Large intestine (tissue), 3 donors: ENCODE measurements around the gene PDP2. TPM values are rescaled to one million over a fixed set of nuclear protein-coding genes. Genes with fewer than 3 reads are reported as not detected.

Experiments used
- DNase-seq, 2 donors: peaks; one replicate each; pipeline versions ENCODE4 v3.0.0 to v3.0.0-alpha.2; 2013
- H3K27ac ChIP-seq: one replicate; pipeline ENCODE4 v1.5.1; 2013; ENCODE audit warnings: low read length
- H3K27me3 ChIP-seq: 2 replicates; pipeline ENCODE4 v1.6.1; 2013; ENCODE audit warnings: low read length; ENCODE audit not compliant: control insufficient read depth, insufficient read depth
- H3K36me3 ChIP-seq: 2 replicates; pipeline ENCODE4 v1.6.1; 2013; ENCODE audit warnings: low read length; ENCODE audit not compliant: control insufficient read depth, insufficient read depth
- H3K4me1 ChIP-seq: one replicate; pipeline ENCODE4 v1.6.1; 2013; ENCODE audit warnings: low read length; ENCODE audit not compliant: control insufficient read depth, insufficient read depth
- H3K4me3 ChIP-seq: one replicate; pipeline ENCODE4 v1.5.1; 2013; ENCODE audit warnings: low read length
- H3K9me3 ChIP-seq: one replicate; pipeline ENCODE4 v1.6.1; 2013; ENCODE audit warnings: mild to moderate bottlenecking, low read depth, low read length, moderate library complexity; ENCODE audit not compliant: control insufficient read depth
- WGBS: methylation state at CpG from one replicate; pipeline ENCODE4 v1.1.5; 2013; ENCODE audit warnings: low lambda C conversion rate; ENCODE audit not compliant: insufficient coverage; 5-methylcytosine and 5-hydroxymethylcytosine counted together
- polyA plus RNA-seq: library from polyadenylated mRNA; unstranded; fragments of 120-200 nt; gene quantifications from one replicate; pipeline ENCODE4 v1.2.1, GENCODE V29; 2013

PDP2 gene
- polyA plus RNA-seq, 1 donor = 9.6 TPM

DNA sequence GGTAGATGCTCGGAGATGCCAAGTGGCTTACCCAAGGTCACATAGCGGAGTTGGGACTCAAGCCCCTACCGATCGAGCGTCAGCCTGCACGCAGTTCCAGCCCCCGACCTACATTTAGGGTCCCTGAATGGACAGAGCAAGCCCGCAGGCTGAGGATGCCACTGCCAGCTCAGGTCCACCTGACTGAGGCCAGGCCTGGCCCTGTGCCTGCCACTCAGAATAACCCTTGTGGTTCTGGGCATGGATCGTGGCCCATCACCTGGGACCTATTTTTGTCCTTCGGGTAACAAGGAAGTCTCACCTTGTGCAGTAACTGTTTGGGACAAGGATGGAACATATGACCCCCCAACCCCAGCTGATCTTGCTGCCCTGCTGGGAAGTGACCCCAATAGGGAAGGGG, 21.3 kb downstream of the PDP2 start:
- Histone ChIP-seq H3K36me3 (no peaks in the 10 kb centered on the region), H3K27ac (no peak overlapping the region), H3K27me3 (no peaks in the 10 kb centered on the region), H3K4me1 (peaks cover 69% of the 10 kb centered on the region), H3K4me3 (no peak overlapping the region), H3K9me3 (no peaks in the 10 kb centered on the region)
- WGBS = no CpG with 5 or more reads among the region's 10 CpGs
- DNase-seq = no peak

DNA sequence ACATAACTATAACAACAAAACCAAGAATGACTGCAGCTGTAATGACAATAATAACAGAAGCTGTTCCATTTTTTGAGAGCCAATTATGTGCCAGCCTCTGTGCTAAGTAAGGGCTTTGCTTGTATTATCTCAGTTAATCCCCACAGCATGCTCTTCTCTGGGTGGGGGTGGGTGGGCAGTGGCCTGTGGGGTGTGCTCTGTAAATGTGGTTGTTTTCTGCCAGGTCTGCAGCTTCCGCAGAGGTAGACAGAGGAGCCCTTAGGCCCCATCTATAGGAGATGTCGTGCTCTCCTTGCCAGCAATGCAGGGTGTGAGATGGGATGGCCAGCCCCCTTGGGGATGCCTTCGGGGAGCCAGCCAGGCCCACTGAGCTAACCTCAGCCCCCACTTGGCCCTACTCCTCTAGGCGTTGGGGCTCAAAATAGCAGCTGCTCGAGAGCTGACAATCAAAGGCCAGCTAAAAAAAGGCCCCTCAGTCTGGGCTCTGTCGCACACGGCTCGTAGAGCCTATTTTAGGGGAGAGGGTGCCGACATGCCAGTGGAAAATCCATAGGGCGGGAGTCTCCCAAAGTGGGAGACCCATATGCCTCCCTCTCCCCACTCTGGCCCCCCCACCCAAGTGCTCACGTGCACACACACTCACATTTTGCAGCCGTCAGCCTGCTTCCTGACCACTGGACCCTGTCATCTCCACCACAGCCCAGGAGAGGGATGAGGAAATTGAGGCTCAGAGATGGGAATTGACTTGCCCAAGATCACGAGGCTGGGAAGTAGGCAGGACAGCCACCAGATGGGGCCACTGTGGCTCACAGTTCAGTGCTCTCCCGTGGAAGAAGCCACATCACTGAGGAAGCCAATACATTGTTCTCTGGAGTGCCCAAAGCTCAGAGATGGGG, 22.6 kb downstream of the PDP2 start:
- no peaks in the 10 kb centered on the region for H3K9me3 ChIP-seq
- H3K4me3 ChIP-seq = no peak overlapping the region
- peaks cover 71% of the 10 kb centered on the region for H3K4me1 ChIP-seq
- no peaks in the 10 kb centered on the region for H3K36me3 ChIP-seq
- WGBS = no CpG with 5 or more reads among the region's 14 CpGs
- no peak overlapping the region for H3K27ac ChIP-seq
- DNase-seq = no peak
- H3K27me3 ChIP-seq = no peaks in the 10 kb centered on the region

DNA sequence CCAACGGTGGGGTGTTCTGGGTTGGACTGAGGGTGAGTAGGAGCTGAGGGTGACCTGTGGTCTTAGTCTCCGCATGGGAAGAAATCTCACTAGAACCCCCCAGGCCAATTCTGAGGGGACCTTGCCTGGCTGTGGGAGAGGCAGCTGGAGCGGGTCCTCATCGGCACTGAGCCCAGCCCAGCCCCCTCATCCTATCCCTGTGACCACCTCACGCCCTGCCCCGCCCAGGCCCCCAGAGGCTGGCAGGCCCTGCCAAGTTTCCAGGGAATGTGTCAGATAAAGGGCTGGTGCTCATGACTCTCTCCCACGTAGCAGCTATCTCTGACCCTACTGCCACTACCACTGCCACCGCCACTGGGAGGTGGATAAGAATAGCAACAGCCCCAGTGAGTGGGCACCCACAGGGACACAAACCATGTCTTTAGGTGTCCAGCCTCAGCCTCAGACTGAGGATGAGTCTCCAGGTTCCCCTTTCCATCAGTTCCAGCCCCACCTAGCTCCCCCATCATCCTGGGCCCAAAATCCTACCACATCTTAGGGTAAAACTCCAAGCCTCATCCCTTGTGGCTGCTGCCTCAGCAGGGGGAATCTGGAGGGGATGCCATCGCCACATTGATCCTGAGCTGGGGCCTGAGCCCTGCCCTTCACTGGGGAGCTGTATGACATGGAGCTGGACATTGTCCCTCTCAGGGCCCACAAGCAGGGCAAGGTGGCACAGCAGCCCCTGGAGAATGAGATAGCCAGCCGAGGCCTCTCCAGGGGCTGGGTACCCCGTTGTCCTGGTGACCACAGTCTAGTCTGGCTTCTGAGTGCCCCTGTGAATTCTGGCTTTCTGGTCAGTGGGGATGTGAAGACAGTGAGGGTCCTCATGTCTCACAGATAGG, 23.5 kb downstream of the PDP2 start:
- Histone ChIP-seq H3K36me3 (no peaks in the 10 kb centered on the region), H3K4me1 (peaks cover 69% of the 10 kb centered on the region), H3K9me3 (no peaks in the 10 kb centered on the region), H3K27ac (peak overlapping the region; percentile 33), H3K27me3 (no peaks in the 10 kb centered on the region), H3K4me3 (no peak overlapping the region)
- peak in 1 of 2 donors; percentile 46 for DNase-seq
- WGBS = no CpG with 5 or more reads among the region's 11 CpGs

DNA sequence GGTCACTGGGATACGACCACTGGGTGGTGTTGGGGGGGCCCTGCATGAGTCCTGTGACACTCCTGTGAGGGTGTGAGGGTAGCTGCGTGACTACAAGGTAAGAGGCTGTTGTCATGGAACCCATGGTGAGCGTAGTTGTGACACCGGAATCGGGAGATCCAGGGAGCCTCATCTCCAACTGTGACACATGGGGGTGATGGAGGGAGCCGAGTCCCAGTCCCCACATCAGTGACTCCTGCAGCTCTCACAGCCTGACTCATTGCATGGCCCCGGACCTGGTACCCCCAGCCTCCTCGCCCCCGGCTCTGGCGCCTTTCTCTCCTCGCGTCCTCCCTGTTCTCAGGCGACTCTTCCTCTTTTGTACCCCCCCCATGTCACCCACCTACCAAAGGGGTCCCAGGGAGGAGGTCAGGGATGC, 24.1 kb downstream of the PDP2 start:
- H3K9me3 ChIP-seq = no peaks in the 10 kb centered on the region
- peak overlapping the region; percentile 33 for H3K27ac ChIP-seq
- no peaks in the 10 kb centered on the region for H3K27me3 ChIP-seq
- no peaks in the 10 kb centered on the region for H3K36me3 ChIP-seq
- WGBS = no CpG with 5 or more reads among the region's 13 CpGs
- peaks cover 65% of the 10 kb centered on the region for H3K4me1 ChIP-seq
- no peak overlapping the region for H3K4me3 ChIP-seq
- no peak for DNase-seq

DNA sequence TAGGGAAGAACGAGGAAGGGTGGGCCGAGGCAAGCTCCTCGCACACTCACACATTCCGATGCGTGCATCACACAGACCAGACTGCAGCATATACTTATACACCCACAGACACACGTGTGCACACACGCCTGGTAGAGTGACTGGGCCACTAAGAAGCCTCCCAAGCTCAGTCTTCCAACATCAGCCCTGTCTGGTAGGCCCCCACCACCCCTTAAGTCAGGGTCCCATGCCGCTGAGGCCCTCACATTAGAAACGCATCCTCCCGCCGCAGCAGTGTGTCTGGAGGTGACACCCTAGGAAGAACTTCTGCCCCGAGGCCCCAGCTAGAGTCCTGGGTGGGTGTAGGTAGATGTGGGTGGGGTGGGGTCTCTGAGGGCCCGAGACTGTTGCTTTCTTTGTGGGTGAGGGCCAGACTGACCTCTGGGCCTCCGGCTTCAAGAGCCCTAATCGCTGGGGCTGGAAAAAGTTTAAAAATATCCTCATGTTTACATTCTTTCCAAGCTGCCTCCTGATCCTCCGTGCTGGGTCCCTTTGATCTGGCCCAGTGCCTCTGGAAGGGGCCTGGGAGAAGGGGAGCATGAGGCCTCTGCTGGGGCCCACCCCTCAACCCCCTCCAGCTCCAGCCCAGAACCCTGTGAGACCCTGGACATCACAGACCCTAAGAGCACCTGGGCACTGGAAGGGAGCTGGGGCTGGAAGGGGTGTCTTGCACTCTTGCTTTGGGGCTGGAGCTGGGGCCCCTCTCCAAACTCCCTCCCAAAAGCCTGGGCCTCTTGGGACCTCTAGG, 24.7 kb downstream of the PDP2 start:
- no CpG with 5 or more reads among the region's 16 CpGs for WGBS
- H3K9me3 ChIP-seq = no peaks in the 10 kb centered on the region
- H3K36me3 ChIP-seq = no peaks in the 10 kb centered on the region
- DNase-seq = peak in 1 of 2 donors; percentile 59
- H3K27ac ChIP-seq = peak overlapping the region; percentile 45
- H3K4me3 ChIP-seq = no peak overlapping the region
- no peaks in the 10 kb centered on the region for H3K27me3 ChIP-seq
- H3K4me1 ChIP-seq = peaks cover 59% of the 10 kb centered on the region

DNA sequence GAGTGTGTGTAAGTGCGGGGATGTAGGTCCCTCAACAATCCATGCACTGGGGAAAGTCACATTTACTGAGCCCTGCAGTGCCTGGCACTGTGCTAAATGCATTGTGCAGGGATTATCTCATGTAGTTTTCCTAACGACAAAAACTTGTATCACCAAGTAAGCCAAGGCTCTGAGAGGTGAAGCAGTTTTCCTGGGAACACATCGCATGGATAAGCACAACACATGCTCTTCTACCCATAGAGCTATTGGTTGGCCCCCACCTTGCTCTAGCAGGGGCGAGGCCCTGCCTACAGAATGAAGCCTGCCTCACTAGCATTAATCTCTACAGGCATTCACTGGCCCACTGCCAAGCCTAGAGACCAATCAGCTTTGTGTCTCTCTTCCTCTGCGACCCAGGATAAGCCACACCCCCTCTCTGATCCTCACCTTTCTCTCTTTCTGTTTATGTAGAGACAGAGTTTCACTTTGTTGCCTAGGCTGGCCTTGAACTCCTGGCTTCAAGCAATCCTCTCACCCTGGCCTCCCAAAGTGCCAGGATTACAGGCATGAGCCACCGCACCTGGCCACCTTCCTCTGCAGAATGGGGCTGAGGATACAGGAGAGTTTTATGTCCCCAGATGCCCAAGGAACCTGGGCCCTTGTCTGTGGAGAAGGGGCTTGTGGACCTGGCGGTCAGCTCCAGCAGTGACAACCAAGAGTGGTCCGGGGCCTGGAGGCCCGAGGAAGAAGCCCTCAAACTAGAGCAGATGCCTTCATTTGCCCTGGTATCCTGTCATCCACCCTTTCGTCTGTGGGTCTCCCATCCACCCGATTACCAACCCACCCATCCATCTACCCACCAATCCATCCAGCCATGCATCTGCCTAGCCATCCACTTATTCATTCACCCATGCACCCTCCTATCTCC, 25.6 kb downstream of the PDP2 start:
- 100% methylated on average over 1 of the region's 11 CpGs for WGBS
- no peaks in the 10 kb centered on the region for H3K9me3 ChIP-seq
- no peaks in the 10 kb centered on the region for H3K36me3 ChIP-seq
- H3K27ac ChIP-seq = peak overlapping the region; percentile 45
- no peaks in the 10 kb centered on the region for H3K27me3 ChIP-seq
- H3K4me3 ChIP-seq = no peak overlapping the region
- DNase-seq = peak; percentile 93 to 97
- H3K4me1 ChIP-seq = peaks cover 50% of the 10 kb centered on the region

DNA sequence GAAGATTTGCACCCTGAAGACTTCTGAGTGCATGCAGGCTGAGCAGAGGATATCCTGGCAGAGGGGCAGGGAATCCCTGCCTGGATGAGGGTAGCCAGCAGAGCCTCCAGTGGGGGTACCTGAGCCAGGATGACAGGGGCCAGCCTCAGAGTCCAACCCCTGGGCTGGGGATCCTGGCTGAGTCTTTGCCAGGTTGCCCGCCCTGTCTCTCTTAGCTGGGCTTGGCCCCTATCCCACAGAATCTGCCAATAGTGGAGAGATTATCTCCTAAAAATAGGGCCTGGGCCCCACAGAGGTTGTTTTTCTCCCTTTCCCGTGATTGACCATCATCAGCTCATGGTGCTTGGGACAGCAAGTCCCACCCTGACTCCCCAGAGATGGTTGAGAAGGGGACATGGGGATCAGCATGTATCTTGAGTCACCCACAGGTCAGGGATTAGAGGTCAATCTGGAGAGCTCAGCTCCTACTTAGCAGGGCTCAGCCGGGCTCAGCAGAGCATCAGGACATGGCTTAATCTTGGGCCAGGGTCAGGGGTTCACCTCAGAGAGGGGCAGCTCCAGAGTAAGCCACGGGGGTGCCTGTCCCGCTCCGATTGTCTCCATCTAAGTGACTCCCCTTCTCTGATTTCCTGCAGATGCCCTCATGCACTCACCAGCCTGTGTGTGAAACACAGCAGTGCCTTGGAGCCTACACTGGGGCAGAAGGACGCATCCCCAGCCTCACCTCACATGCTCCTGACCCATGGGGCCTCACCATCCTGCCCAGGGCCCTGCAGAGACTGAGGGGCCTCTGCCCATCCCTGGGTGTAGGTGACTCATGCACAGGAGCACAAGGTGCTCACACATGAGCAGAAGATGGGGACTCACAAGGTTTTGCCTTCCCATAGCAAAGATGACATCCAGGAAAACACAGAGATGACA, 26.9 kb downstream of the PDP2 start:
- no CpG with 5 or more reads among the region's 7 CpGs for WGBS
- H3K36me3 ChIP-seq = no peaks in the 10 kb centered on the region
- peak; percentile 50 to 77 for DNase-seq
- H3K4me1 ChIP-seq = peaks cover 42% of the 10 kb centered on the region
- H3K9me3 ChIP-seq = no peaks in the 10 kb centered on the region
- no peaks in the 10 kb centered on the region for H3K27me3 ChIP-seq
- no peak overlapping the region for H3K4me3 ChIP-seq
- no peak overlapping the region for H3K27ac ChIP-seq

DNA sequence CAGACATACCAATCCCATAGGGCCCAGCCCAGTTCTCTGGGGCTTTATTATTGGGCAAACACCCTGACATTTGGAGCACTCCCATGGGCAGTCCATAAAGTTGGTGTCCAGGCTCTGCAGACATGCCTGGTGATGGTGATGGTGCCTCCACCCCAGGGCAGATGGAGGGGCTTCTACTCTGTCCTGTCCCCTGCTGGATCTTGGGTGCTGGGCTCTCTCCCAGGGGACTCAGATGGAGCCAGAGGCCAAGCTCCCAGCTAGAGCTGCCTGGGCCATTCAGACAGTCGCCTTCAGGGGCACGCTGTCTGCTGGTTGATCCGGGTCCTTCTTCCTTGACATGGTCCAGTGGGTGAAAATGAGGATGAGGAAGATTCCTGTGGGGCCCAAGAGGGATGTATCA, 27.8 kb downstream of the PDP2 start:
- H3K27me3 ChIP-seq = no peaks in the 10 kb centered on the region
- H3K4me1 ChIP-seq = peaks cover 42% of the 10 kb centered on the region
- no peaks in the 10 kb centered on the region for H3K9me3 ChIP-seq
- no peaks in the 10 kb centered on the region for H3K36me3 ChIP-seq
- no peak overlapping the region for H3K27ac ChIP-seq
- WGBS = no CpG with 5 or more reads among the region's 3 CpGs
- H3K4me3 ChIP-seq = no peak overlapping the region
- DNase-seq = no peak
